ENCODE data around the gene CDKN2C. TPM values are rescaled to one million over a fixed set of nuclear protein-coding genes. Genes with fewer than 3 reads are reported as not detected.

CDKN2C gene
- polyA plus RNA-seq, 1 of the 3 experiments (the other 2 are of a cell fraction) = 27.0 TPM

- Histone ChIP-seq H3K9ac (peak overlapping the region; percentile 98), H3K36me3 (replicated peaks in 1 of 2; ENCODE audit: control insufficient read depth in 1 of 2, insufficient read depth in 2 of 2, low read length in 1 of 2) (peaks cover 8 to 10% of the 10 kb centered on the region in 2 experiments), H3K27me3 (ENCODE audit: insufficient read depth) (no peaks in the 10 kb centered on the region), H3K9me3 (no peaks in the 10 kb centered on the region), H3F3A (replicated peaks; ENCODE audit: insufficient read depth) (peaks cover 19% of the 10 kb centered on the region), H4K20me1 (ENCODE audit: insufficient read depth) (no peaks in the 10 kb centered on the region), H2AFZ (ENCODE audit: low read depth) (peak overlapping the region; percentile 85), H3K79me2 (ENCODE audit: insufficient read depth) (peaks cover 78% of the 10 kb centered on the region), H3K4me1 (ENCODE audit: control insufficient read depth in 1 of 2, insufficient read depth in 2 of 2, low read depth in 1 of 2, low read length in 1 of 2) (peaks cover 14 to 26% of the 10 kb centered on the region in 2 experiments; a peak in 3 of 4 replicates), H3K27ac (ENCODE audit: low read depth in 2 of 2, low read length in 1 of 2) (peak overlapping the region; percentile 94 to 96), H3K4me2 (peak overlapping the region; percentile 97), H3K9me2 (no peaks in the 10 kb centered on the region), H3K4me3 (ENCODE audit: low read depth in 2 of 2, low read length in 1 of 2) (peak overlapping the region; percentile 84 to 90)
- WGBS (ENCODE audit: low lambda C conversion rate) = under 1% methylated on average over 12 of the region's 63 CpGs
- peak; percentile 90 for DNase-seq
- CTCF ChIA-PET = interaction anchor here (0.7 to 3.3 kb wide), 8 partner anchors 9 to 319 kb away, joined by 3 to 14 read pairs (median 4); partner anchors contain the start of gene FAF1
- TF ChIP-seq TEAD4 (IDR thresholded peaks at IDR 0.05; ENCODE audit: borderline replicate concordance, insufficient read depth) = no peak
- TF ChIP-seq MEF2A (IDR thresholded peaks at IDR 0.05; ENCODE audit: borderline replicate concordance, low read depth) = no peak
- TF ChIP-seq GABPA (IDR thresholded peaks at IDR 0.05; ENCODE audit: low read depth) = no peak
- peak; percentile 19; the same call in 1 of the 2 replicates for TF ChIP-seq NFIC (IDR thresholded peaks at IDR 0.05; ENCODE audit: borderline replicate concordance)
- no peak for TF ChIP-seq CTCF (IDR thresholded peaks at IDR 0.05)
- no peak for TF ChIP-seq SIN3A (IDR thresholded peaks at IDR 0.05; ENCODE audit: borderline replicate concordance, low read depth, low read length)
- TF ChIP-seq IRF3 (IDR thresholded peaks at IDR 0.05; ENCODE audit: low read depth, low read length) = no peak
- no peak for TF ChIP-seq TCF12 (IDR thresholded peaks at IDR 0.05)
- peak; percentile 9; the same call in 1 of the 2 replicates for TF ChIP-seq RXRA (IDR thresholded peaks at IDR 0.05; ENCODE audit: borderline replicate concordance, low read depth)
- TF ChIP-seq RAD21 (IDR thresholded peaks at IDR 0.05; ENCODE audit: low read length) = no peak
- no peak for TF ChIP-seq NRF1 (IDR thresholded peaks at IDR 0.05; ENCODE audit: low read depth, low read length)
- peak; percentile 59 for TF ChIP-seq TAF1 (IDR thresholded peaks at IDR 0.05; ENCODE audit: borderline replicate concordance, low read depth, low read length)
- no peak for TF ChIP-seq EP300 (IDR thresholded peaks at IDR 0.05; ENCODE audit: borderline replicate concordance in 1 of 2, low read depth in 1 of 2, low read length in 1 of 2)
- TF ChIP-seq JUND (IDR thresholded peaks at IDR 0.05) = no peak
- peak; percentile 20; the same call in 1 of the 2 replicates for TF ChIP-seq POLR2AphosphoS5 (IDR thresholded peaks at IDR 0.05; ENCODE audit: low read depth, low read length)
- TF ChIP-seq ELF1 (IDR thresholded peaks at IDR 0.05) = no peak
- no peak for TF ChIP-seq USF1 (IDR thresholded peaks at IDR 0.05; ENCODE audit: borderline replicate concordance, low read depth)
- TF ChIP-seq YY1 (IDR thresholded peaks at IDR 0.05; ENCODE audit: low read depth) = no peak
- no peak for TF ChIP-seq USF2 (IDR thresholded peaks at IDR 0.05; ENCODE audit: borderline replicate concordance, low read depth, low read length)
- TF ChIP-seq MXI1 (IDR thresholded peaks at IDR 0.05; ENCODE audit: low read depth, low read length) = no peak
- no peak for TF ChIP-seq FOXM1 (IDR thresholded peaks at IDR 0.05; ENCODE audit: low read depth)
- TF ChIP-seq MAX (IDR thresholded peaks at IDR 0.05; ENCODE audit: low read depth) = no peak
- no peak for TF ChIP-seq RFX5 (IDR thresholded peaks at IDR 0.05; ENCODE audit: low read length)
- TF ChIP-seq RCOR1 (IDR thresholded peaks at IDR 0.05; ENCODE audit: low read length) = no peak
- no peak for TF ChIP-seq FOSL2 (IDR thresholded peaks at IDR 0.05; ENCODE audit: borderline replicate concordance, low read depth)
- TF ChIP-seq, protein P1, sequence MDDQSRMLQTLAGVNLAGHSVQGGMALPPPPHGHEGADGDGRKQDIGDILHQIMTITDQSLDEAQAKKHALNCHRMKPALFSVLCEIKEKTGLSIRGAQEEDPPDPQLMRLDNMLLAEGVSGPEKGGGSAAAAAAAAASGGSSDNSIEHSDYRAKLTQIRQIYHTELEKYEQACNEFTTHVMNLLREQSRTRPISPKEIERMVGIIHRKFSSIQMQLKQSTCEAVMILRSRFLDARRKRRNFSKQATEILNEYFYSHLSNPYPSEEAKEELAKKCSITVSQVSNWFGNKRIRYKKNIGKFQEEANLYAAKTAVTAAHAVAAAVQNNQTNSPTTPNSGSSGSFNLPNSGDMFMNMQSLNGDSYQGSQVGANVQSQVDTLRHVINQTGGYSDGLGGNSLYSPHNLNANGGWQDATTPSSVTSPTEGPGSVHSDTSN (IDR thresholded peaks at IDR 0.05) = no peak
- POLR2A ChIA-PET = interaction anchor here (0.9 to 2.0 kb wide), 2 partner anchors 9 to 265 kb away, joined by 3 to 18 read pairs; partner anchors contain the start of gene CDKN2C
Observed at GRCh38 chr1:50977575-50978143, 7.6 kb downstream of the CDKN2C start.

All from SK-N-SH (cell line).